Endothelial cell of umbilical vein (primary cell): ENCODE data around the gene HELZ2.
A peak's percentile ranks its signal among the peaks of the same experiment; 100 is the strongest.

ENCODE experiments used
- EZH2 ChIP-seq: IDR thresholded peaks from 2 replicates; pipeline ENCODE4 v1.6.1; 2012; ENCODE audit warnings: borderline replicate concordance, low read depth, mild to moderate bottlenecking, moderate library complexity, low read length, inconsistent platforms; ENCODE audit not compliant: severe bottlenecking
- FOS ChIP-seq: IDR thresholded peaks from 2 replicates; pipeline ENCODE4 v1.6.1; 2011; ENCODE audit warnings: mild to moderate bottlenecking, low read length, moderate library complexity, borderline replicate concordance; ENCODE audit not compliant: insufficient read depth
- GATA2 ChIP-seq: IDR thresholded peaks from 2 replicates; pipeline ENCODE4 v1.7.0; 2011; ENCODE audit warnings: low read depth, mild to moderate bottlenecking, moderate library complexity, mixed read lengths, low read length; ENCODE audit not compliant: insufficient read length, insufficient read depth
- JUN ChIP-seq: IDR thresholded peaks from 2 replicates; pipeline ENCODE4 v1.6.1; 2011; ENCODE audit warnings: borderline replicate concordance, low read depth; ENCODE audit not compliant: insufficient read length, insufficient read depth
- MYC ChIP-seq: IDR thresholded peaks from one replicate; pipeline ENCODE4 v1.6.1; 2011; ENCODE audit warnings: mild to moderate bottlenecking, low read depth, low read length
- POLR2A ChIP-seq: IDR thresholded peaks from 2 replicates; pipeline ENCODE4 v1.6.1; 2012; ENCODE audit warnings: low read depth, mild to moderate bottlenecking, control low read depth, low read length
- POLR2AphosphoS5 ChIP-seq: IDR thresholded peaks from 2 replicates; pipeline ENCODE4 v1.6.1; 2012; ENCODE audit warnings: low read depth, mild to moderate bottlenecking, control low read depth, low read length, moderate library complexity; ENCODE audit not compliant: insufficient read depth
- TF ChIP-seq, protein P1 (sequence below), 2 donors: IDR thresholded peaks; 1 replicate in 1 of 2; 2 replicates in 1 of 2; pipeline ENCODE4 v1.5.1; 2011; ENCODE audit warnings: low read length in 2 of 2, mild to moderate bottlenecking in 2 of 2, moderate library complexity in 2 of 2, control low read depth in 1 of 2, inconsistent platforms in 1 of 2, low read depth in 1 of 2; ENCODE audit not compliant: insufficient read depth in 1 of 2; ENCODE audit errors: extremely low read depth in 1 of 2
- TF ChIP-seq, protein P2 (sequence below): IDR thresholded peaks from 2 replicates; pipeline ENCODE4 v1.6.1; 2011; ENCODE audit not compliant: insufficient read depth, insufficient read length

DNA sequence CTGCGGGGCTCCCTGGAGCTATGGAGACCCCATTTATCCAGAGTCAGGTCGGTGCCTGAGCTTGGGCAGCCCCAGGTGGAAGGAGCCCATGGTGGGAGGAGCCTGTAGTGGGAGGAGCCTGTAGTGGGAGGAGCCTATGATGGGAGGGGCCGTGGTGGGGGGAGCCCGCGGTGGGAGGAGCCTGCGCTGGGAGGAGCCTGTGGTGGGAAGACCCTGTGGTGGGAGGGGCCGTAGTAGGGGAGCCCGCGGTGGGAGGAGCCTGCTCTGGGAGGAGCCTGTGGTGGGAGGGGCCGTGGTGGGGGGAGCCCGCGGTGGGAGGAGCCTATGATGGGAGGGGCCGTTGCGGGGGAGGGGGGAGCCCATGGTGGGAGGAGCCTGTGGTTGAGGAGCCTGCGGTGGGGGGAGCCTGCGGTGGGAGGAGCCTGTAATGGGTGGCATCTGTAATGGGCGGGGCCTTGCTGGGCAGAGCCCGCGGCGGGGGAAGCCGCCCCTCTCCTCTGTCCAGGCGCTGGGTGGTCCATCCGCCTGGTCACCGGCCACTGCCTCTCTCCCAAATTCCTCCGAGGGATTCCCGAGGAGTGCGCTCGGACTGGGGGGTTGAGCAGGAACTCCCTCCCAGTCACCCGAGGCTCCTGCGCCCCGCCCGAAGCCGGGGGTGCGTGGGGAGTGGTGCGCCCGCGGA, 20.6 kb downstream of the HELZ2 start:
- TF ChIP-seq, protein P1, sequence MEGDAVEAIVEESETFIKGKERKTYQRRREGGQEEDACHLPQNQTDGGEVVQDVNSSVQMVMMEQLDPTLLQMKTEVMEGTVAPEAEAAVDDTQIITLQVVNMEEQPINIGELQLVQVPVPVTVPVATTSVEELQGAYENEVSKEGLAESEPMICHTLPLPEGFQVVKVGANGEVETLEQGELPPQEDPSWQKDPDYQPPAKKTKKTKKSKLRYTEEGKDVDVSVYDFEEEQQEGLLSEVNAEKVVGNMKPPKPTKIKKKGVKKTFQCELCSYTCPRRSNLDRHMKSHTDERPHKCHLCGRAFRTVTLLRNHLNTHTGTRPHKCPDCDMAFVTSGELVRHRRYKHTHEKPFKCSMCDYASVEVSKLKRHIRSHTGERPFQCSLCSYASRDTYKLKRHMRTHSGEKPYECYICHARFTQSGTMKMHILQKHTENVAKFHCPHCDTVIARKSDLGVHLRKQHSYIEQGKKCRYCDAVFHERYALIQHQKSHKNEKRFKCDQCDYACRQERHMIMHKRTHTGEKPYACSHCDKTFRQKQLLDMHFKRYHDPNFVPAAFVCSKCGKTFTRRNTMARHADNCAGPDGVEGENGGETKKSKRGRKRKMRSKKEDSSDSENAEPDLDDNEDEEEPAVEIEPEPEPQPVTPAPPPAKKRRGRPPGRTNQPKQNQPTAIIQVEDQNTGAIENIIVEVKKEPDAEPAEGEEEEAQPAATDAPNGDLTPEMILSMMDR (IDR thresholded peaks at IDR 0.05; ENCODE audit: extremely low read depth in 1 of 2, insufficient read depth in 1 of 2, low read depth in 1 of 2, low read length in 2 of 2), result no peak
- TF ChIP-seq POLR2AphosphoS5 (peak; percentile 41), FOS (no peak), EZH2 (no peak), MYC (no peak), POLR2A (peak; percentile 44), JUN (no peak), GATA2 (no peak)
- TF ChIP-seq, protein P2, sequence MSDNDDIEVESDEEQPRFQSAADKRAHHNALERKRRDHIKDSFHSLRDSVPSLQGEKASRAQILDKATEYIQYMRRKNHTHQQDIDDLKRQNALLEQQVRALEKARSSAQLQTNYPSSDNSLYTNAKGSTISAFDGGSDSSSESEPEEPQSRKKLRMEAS, result no peak
